GM12878 (cell line): ENCODE data around the gene ZNF641. TPM values are rescaled to one million over a fixed set of nuclear protein-coding genes. Genes with fewer than 3 reads are reported as not detected.

Experiments used
- ATAC-seq: fragments of 200-7000 bp; cut with Tn5 transposase; 3 replicates; pipeline ENCODE4 v1.9.1; 2020; ENCODE audit warnings: mild to moderate bottlenecking, moderate library complexity
- BruUV-seq: library from RNA; stranded (reverse); fragments of 400-500 nt; replicated peaks from 2 replicates; lab custom pipeline; 2021; lab: Mats Ljungman, UMichigan
- CTCF ChIA-PET: fragments of 300-600 bp; sonication (Branson Sonifier 250); formaldehyde crosslinking; extraction: SDS; loops from one replicate; lab custom pipeline; 2021; ENCODE audit warnings: inconsistent platforms; lab: Yijun Ruan, JAX
- POLR2A ChIA-PET: fragments of 350-600 bp; formaldehyde crosslinking; extraction: SDS; loops from one replicate; lab custom pipeline; 2021; ENCODE audit warnings: inconsistent platforms; lab: Charles Lee
- RAD21 ChIA-PET: fragments of 300-600 bp; sonication (Branson Sonifier 250); formaldehyde crosslinking; loops from one replicate; lab custom pipeline; 2023; ENCODE audit warnings: antibody characterized with exemption; ENCODE audit not compliant: unreplicated experiment; lab: Charles Lee
- SMC1A ChIA-PET: fragments of 300-600 bp; sonication (Branson Sonifier 250); formaldehyde crosslinking; loops from one replicate; lab custom pipeline; 2023; ENCODE audit not compliant: unreplicated experiment, uncharacterized antibody; lab: Charles Lee
- DNase-seq: peaks from one replicate; pipeline ENCODE4 v3.0.0-alpha.2; 2011; ENCODE audit warnings: low read depth, low spot score
- FAIRE-seq: peaks from 3 replicates; lab custom pipeline; 2011; peaks lifted over from hg19 to GRCh38; lab: Jason Lieb, UNC
- H2AFZ ChIP-seq: 2 replicates; pipeline ENCODE4 v1.6.0; 2011; ENCODE audit warnings: low read depth, low read length, control low read depth; ENCODE audit not compliant: control insufficient read depth
- H3K27ac ChIP-seq: 2 replicates; pipeline ENCODE4 v1.5.1; 2011; ENCODE audit warnings: control low read depth; ENCODE audit not compliant: control insufficient read depth, insufficient read depth
- H3K27me3 ChIP-seq, 2 experiments: replicated peaks in 1 of 2; 2 replicates each; pipeline versions ENCODE4 v1.6.0 to v1.6.1; 2011; ENCODE audit warnings: low read length in 1 of 2; ENCODE audit not compliant: control insufficient read depth in 2 of 2, insufficient read depth in 2 of 2
- H3K36me3 ChIP-seq, 2 experiments: 2 replicates each; pipeline ENCODE4 v1.5.1; 2011; ENCODE audit warnings: low read length in 1 of 2; ENCODE audit not compliant: control insufficient read depth in 2 of 2, insufficient read depth in 2 of 2
- H3K4me1 ChIP-seq: 2 replicates; pipeline ENCODE4 v1.6.1; 2011; ENCODE audit warnings: mild to moderate bottlenecking, low read length, moderate library complexity, mixed read lengths; ENCODE audit not compliant: control insufficient read depth, insufficient read depth
- H3K4me2 ChIP-seq: 2 replicates; pipeline ENCODE4 v1.6.0; 2011; ENCODE audit warnings: control low read depth; ENCODE audit not compliant: control insufficient read depth, insufficient read depth
- H3K4me3 ChIP-seq: fragments of 200-600 bp; sonication (generic); 2 replicates; pipeline ENCODE4 v1.5.1; 2016
- H3K79me2 ChIP-seq: 2 replicates; pipeline ENCODE4 v1.6.0; 2011; ENCODE audit warnings: low read length; ENCODE audit not compliant: control insufficient read depth, insufficient read depth
- H3K9ac ChIP-seq: 2 replicates; pipeline ENCODE4 v1.8.0; 2011; ENCODE audit warnings: low read length, control low read depth, mixed read lengths; ENCODE audit not compliant: control insufficient read depth, insufficient read depth
- H3K9me3 ChIP-seq: replicated peaks from 3 replicates; pipeline ENCODE4 v1.5.1; 2011; ENCODE audit warnings: mild to moderate bottlenecking, low read length; ENCODE audit not compliant: control insufficient read depth, insufficient read depth
- H4K20me1 ChIP-seq: 2 replicates; pipeline ENCODE4 v1.6.0; 2011; ENCODE audit not compliant: control insufficient read depth, insufficient read depth
- ASH2L ChIP-seq: fragments of 300-600, 200-600 bp; sonication (generic); IDR thresholded peaks from 2 replicates; pipeline ENCODE4 v1.6.1; 2017; ENCODE audit warnings: low read depth, mild to moderate bottlenecking, borderline replicate concordance
- ATF2 ChIP-seq: IDR thresholded peaks from 2 replicates; pipeline ENCODE4 v1.6.1; 2012; ENCODE audit warnings: low read length, inconsistent platforms
- BHLHE40 ChIP-seq, 2 experiments: fragments of 450-650 bp in 1 of 2; IDR thresholded peaks; 2 replicates each; pipeline ENCODE4 v1.6.1; 2011 to 2017; ENCODE audit warnings: low read depth in 2 of 2, borderline replicate concordance in 1 of 2, improper control_type of control experiment in 1 of 2, low read length in 1 of 2, mild to moderate bottlenecking in 1 of 2
- CBFB ChIP-seq: IDR thresholded peaks from 2 replicates; pipeline ENCODE4 v1.6.1; 2016; ENCODE audit warnings: antibody characterized with exemption, low read depth
- E2F4 ChIP-seq: IDR thresholded peaks from 2 replicates; pipeline ENCODE4 v1.6.1; 2012; ENCODE audit warnings: low read depth, low read length, improper control_type of control experiment
- HCFC1 ChIP-seq: fragments of 150-350 bp; IDR thresholded peaks from 2 replicates; pipeline ENCODE4 v1.6.1; 2014; ENCODE audit warnings: low read length
- HDGF ChIP-seq: fragments of 450-650 bp; IDR thresholded peaks from 2 replicates; pipeline ENCODE4 v1.6.1; 2016; ENCODE audit warnings: antibody characterized with exemption
- HSF1 ChIP-seq: fragments of 150-350 bp; IDR thresholded peaks from 2 replicates; pipeline ENCODE4 v1.6.1; 2014; ENCODE audit warnings: mild to moderate bottlenecking, low read depth, low read length
- POU2F2 ChIP-seq: IDR thresholded peaks from 3 replicates; pipeline ENCODE4 v1.6.1; 2011; ENCODE audit warnings: low read depth, mild to moderate bottlenecking, low read length, borderline replicate concordance
- RCOR1 ChIP-seq: conservative IDR thresholded peaks from 2 replicates; pipeline ENCODE4 v1.6.1; 2012; ENCODE audit warnings: low read depth, low read length, improper control_type of control experiment
- RELA ChIP-seq: fragments of 450-650 bp; IDR thresholded peaks from 2 replicates; pipeline ENCODE4 v1.8.0; 2014; ENCODE audit warnings: borderline replicate concordance; ENCODE audit not compliant: partially characterized antibody
- SMARCA5 ChIP-seq: fragments of 450-650 bp; IDR thresholded peaks from 2 replicates; pipeline ENCODE4 v1.6.1; 2017; ENCODE audit warnings: mild to moderate bottlenecking
- TCF12 ChIP-seq: IDR thresholded peaks from 2 replicates; pipeline ENCODE4 v1.6.1; 2011; ENCODE audit warnings: low read depth, mild to moderate bottlenecking, low read length
- YBX1 ChIP-seq: fragments of 450-650 bp; IDR thresholded peaks from 2 replicates; pipeline ENCODE4 v1.6.1; 2016; ENCODE audit warnings: antibody characterized with exemption
- ZNF592 ChIP-seq: fragments of 450-650 bp; IDR thresholded peaks from 2 replicates; pipeline ENCODE4 v1.6.1; 2017; ENCODE audit warnings: mild to moderate bottlenecking, moderate library complexity
- ZNF622 ChIP-seq: fragments of 450-650 bp; IDR thresholded peaks from 2 replicates; pipeline ENCODE4 v1.6.1; 2017; ENCODE audit warnings: mild to moderate bottlenecking, inconsistent platforms
- WGBS: methylation state at CpG from one replicate; pipeline ENCODE4 v1.1.6; 2016; ENCODE audit warnings: low lambda C conversion rate; ENCODE audit not compliant: insufficient replicate concordance, insufficient coverage; ENCODE audit errors: missing lambda C conversion rate; 5-methylcytosine and 5-hydroxymethylcytosine counted together
- in situ Hi-C: fragments of 300-500 bp; cut with MboI; formaldehyde crosslinking; loops from 9 replicates; pipeline ENCODE4 v1.14.3; 2018; ENCODE audit warnings: mixed read lengths
- intact Hi-C: fragments of 100-400 bp; cut with micrococcal nuclease; formaldehyde crosslinking; loops from one replicate; pipeline ENCODE4 v1.14.2; 2022; ENCODE audit not compliant: unreplicated experiment
- polyA plus RNA-seq, 11 experiments: library from polyadenylated mRNA; depleted of rRNA in 4 of 11; unstranded in 6 of 11; stranded (reverse) in 5 of 11; fragments of >200 nt; fragmentation: Nextera tagmentation in 4 of 11; fragmentation: Illumina TruSeq in 1 of 11; extraction: Ambion mirVana in 4 of 11; extraction: Trizol in 1 of 11; gene quantifications; 1 replicate in 1 of 11; 2 replicates in 10 of 11; pipeline versions ENCODE4 v1.2.1 to v1.2.3, GENCODE V29; 2011 to 2016; ENCODE audit warnings: inconsistent platforms in 2 of 11, missing spikeins in 2 of 11, low read depth in 1 of 11
- total RNA-seq, 4 experiments: library from RNA; depleted of rRNA in 3 of 4; stranded (reverse); fragments of >200 nt in 3 of 4; fragmentation: Illumina TruSeq in 1 of 4; extraction: Trizol in 1 of 4; gene quantifications; 2 replicates each; pipeline versions ENCODE4 v1.2.1 to v1.2.3, GENCODE V29; 2013 to 2021

ZNF641 gene
- total and polyA plus RNA-seq, 10 of the 15 experiments (the other 5 are each of a cell fraction or from before 2014, with no cell fraction given), result 1.1 to 10.3 (median 6.3) TPM

- DNase-seq (no peak), FAIRE-seq (no peak), ATAC-seq (no peak)
- Histone ChIP-seq H3K36me3 (no peaks in the 10 kb centered on the region), H3K9me3 (no peaks in the 10 kb centered on the region), H3K79me2 (no peaks in the 10 kb centered on the region; the same call in 1 of the 2 replicates), H4K20me1 (no peaks in the 10 kb centered on the region), H3K27me3 (no peaks in the 10 kb centered on the region), H3K4me2 (no peak overlapping the region), H3K4me1 (no peaks in the 10 kb centered on the region), H3K27ac (no peak overlapping the region), H3K4me3 (no peak overlapping the region), H2AFZ (no peak overlapping the region), H3K9ac (no peak overlapping the region)
- ChIA-PET CTCF (no interaction called here), POLR2A (interaction anchor here (0.7 kb wide), 1 partner anchor 1131 kb away, joined by 5 read pairs; no protein-coding TSS in a partner anchor), RAD21 (no interaction called here), SMC1A (no interaction called here)
- in situ Hi-C loops (no loop called here), intact Hi-C loops (loop anchor here (10.0 kb wide), 1 partner anchor 157 kb away; no protein-coding TSS in a partner anchor)
- WGBS, result 93% methylated on average over 11 of the region's 11 CpGs
- no TSS peak for BruUV-seq
- no peak for TF ChIP-seq YBX1
- TF ChIP-seq CBFB, result no peak
- TF ChIP-seq BHLHE40 (IDR thresholded peaks at IDR 0.05; ENCODE audit: borderline replicate concordance in 1 of 2, low read depth in 2 of 2, low read length in 1 of 2), result no peak
- TF ChIP-seq ZNF622, result no peak
- no peak for TF ChIP-seq SMARCA5
- TF ChIP-seq POU2F2, result no peak
- no peak for TF ChIP-seq HDGF
- no peak for TF ChIP-seq TCF12
- TF ChIP-seq ASH2L, result no peak
- TF ChIP-seq ZNF592, result no peak
- TF ChIP-seq HCFC1, result no peak
- TF ChIP-seq ATF2, result no peak
- no peak for TF ChIP-seq RCOR1
- no peak for TF ChIP-seq RELA
- no peak for TF ChIP-seq HSF1
- TF ChIP-seq E2F4, result no peak
Observed at GRCh38 chr12:48352157-48352760, 1.5 kb upstream of the ZNF641 start.
